Measurements from ENCODE around the gene LYAR.

DNA sequence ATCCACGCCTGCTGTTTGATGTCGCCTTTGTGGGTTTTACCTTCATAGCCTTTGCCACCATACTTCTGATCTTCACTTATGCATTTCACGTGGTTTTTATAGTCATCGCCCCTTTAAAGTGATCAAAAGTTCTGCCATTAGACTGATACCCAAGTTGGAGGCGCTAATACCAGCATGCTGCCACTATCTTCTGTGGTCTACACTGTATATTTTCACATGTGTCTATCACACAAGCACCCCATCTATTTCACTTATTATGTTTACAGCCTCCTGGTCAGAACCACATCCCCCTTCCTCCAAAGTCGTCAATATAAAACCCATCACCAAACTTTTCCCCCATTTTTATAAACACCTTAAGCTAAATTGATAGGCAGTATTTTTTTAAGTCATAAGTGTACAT is 8.2 kb downstream of the LYAR start:
- no peak for TF ChIP-seq ZBTB33 (CRISPR knock-in tag; IDR thresholded peaks at IDR 0.05)
- no peak for TF ChIP-seq NBN (conservative IDR thresholded peaks at IDR 0.05)
- TF ChIP-seq CHCHD3 (CRISPR knock-in tag; IDR thresholded peaks at IDR 0.05), result no peak

All from HepG2 (cell line).